ENCODE data around the gene FSTL5. TPM values are rescaled to one million over a fixed set of nuclear protein-coding genes. Genes with fewer than 3 reads are reported as not detected.

Gene FSTL5
- total RNA-seq, 1 donor from 2014 or later: not detected

DNA sequence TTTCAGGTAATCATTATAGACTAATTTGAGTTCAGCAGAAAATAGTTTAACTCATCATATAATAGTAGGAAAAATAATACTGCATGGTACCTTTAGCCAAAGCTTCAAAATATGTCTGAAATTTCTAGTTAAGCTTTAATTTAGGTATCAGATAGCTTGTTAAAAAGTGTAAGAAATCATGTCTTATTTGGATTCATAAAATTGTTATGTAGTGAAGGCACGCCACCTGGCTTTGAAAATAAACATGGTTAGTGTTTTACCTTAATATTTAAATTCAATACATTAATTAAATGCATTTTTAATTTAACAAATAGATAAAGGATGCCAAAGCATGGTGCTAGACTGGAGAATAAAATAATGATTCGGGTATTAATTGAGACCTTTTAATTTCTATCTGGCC, 211.4 kb downstream of the FSTL5 start:
- intact Hi-C loops (cut with micrococcal nuclease): no loop called here
- DNase-seq (no peak), ATAC-seq (no peak)

DNA sequence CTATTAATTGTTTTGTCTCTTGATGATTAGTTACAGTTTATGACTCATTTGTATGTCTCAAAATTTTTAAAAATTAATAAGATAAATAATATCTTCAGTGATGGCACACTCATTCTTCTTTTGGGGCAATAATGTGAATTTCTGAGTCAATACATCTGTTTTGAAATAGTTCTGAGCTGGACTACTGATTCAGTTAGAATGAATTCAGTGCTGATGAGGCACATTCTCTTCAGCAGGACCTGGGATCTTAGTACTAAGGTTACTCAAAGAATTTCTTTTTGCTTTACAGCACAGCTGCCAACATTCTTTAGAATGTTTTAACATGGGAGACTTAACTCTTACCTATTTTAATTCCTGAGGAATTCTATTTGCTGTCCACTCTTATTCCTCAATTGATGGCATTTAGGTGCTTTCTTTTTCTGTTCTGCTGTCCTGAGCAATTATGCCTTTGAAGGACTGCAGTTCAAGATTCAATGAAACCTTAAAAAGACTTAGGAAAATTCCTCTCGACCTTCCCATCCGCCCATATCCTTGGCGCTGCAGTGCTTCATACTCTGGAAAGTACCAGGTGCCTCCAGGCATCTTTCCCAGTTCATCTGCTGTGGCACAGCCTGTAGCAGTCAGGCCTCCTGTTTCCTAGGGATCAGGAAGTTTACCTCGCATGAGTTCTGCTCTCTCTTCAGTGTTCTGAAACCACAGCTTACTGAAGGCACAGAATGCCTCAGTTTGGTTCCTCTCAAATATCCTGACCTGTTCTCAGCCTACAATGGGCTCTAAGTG, 213.7 kb downstream of the FSTL5 start:
- intact Hi-C loops (cut with micrococcal nuclease): no loop called here
- ATAC-seq: no peak
- DNase-seq: no peak

DNA sequence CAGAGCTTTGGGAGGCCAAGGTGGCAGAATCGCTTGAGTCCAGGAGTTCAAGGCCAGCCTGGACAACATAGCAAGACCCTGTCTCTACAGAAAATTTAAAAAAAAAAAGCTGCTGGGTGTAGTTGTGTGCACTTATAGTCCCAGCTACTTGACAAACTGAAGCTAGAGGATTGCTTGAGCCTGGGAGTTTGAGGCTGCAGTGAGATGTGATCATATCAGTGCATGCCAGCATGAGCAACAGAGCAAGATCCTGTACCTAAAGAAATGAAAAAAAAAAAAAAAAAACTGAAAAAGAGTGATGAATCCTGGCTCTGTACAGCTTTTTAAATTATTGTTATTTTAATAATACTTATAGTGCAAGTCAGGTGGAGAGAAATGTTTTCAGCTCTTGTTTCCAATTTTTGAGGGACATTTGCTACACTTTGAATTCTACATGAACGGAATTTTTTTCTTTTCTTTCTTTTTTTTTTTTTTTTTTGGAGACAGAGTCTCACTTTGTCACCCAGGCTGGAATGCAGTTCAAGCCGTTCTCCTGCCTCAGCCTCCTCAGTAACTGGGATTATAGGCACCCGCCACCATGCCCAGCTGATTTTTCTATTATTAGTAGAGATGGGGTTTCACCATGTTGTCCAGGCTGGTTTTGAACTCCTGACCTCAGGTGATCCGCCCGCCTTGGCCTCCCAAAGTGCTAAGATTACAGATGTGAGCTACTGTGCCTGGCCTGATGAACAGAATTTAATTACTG, 215.6 kb downstream of the FSTL5 start:
- intact Hi-C loops (cut with micrococcal nuclease): no loop called here
- DNase-seq: no peak
- no peak for ATAC-seq

DNA sequence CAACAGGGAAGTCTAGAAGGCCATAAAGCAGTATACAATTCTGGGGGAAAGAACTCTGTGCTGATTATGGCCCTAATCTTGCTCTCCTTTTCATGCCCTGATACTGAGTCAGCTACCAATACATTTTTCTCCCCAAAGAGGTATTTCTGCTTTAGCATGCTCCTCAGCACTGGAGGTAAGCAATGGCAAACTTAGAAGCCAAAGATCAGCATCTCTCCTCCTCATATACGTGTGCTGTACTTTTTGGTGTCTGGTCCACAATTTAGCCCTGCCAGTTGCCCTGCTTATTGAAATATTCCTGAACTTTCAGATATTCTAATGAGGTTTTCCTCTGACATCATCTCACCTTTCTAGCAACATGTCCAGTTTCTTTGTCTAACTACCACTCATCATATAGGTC, 226.2 kb downstream of the FSTL5 start:
- intact Hi-C loops (cut with micrococcal nuclease): no loop called here
- ATAC-seq (no peak), DNase-seq (no peak)

DNA sequence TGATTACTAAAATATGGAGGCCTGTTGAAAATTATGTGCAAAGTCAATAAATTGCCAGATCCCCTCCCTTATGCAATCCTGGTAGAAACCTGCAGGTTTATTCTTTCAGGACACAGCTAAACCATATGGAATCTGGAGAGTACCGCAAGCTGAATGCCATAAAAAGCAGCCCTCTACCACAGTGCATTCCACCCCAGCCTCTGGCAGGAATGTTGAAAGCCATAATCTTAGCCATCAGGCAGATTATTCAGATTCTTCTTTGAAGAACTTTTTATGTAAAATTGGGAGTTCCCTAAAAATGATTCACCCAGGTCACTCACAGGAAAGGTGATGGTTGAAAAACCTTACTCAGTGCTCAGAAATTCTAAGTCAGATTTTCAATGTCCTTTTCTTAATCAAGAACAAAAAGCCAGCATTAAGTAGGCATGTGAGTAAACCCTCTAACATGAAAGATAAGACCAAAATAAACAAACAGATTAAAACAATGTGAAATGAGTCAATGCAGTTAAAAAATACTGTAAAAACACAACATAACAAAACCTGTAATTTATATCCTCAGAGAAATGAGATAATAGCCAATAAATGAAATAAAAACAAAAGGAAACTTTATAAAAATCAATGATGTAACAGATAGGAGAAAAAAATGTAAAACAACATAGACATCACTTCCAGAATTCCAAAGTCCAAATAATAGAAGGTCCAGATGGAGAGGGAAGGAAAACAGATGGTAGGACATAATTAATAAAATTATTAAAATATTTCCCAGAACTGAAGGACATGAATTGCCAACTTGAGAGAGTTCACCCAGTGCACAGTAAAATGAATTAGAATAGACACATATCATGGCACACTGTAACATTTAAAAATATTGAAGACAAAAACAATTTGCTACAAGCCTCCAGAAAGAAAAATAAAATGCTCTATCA, 226.9 kb downstream of the FSTL5 start:
- ATAC-seq (no peak), DNase-seq (no peak)
- intact Hi-C loops (cut with micrococcal nuclease): no loop called here

DNA sequence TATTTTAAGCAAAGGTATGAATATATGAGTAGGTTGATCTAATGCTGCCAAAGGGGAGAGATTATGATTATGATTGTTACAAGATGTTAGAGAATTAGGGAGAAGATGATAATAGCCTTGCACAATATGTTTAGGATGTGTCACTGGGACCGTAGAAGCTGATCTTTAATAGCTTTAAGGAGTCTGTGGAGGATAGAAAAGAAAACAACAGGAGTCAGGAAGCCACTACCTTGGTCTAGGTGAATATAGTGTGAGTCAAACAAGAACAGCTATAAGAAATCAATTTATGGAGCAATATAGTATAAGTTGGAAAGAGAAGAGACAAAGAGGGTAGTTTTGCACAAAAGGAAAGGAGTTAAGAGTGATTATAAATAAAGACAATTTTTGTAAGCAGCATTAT, 232.7 kb downstream of the FSTL5 start:
- no peak for ATAC-seq

DNA sequence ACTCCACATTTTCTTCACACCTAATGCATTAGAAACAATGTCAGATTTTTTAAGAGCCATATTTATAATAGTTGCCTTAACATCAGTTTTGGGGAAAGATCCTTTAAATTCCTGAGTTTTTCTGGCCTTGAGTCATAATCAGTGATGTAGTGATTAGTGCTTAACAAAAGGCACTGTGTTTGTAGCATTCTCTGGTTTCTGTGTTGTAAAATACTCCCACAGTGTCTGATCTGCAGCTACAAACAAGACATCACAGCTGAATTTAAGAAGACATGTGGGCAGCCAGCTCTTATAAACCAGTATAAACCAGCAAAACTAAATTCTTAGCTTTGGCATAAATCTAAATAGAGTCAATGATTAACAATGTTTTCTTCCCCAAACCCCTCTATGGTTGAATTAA, 233.8 kb downstream of the FSTL5 start:
- DNase-seq (no peak), ATAC-seq (no peak)
- intact Hi-C loops (cut with micrococcal nuclease): no loop called here

More for the DNA sequence above, 232.7 kb downstream of the FSTL5 start:
- DNase-seq: no peak
- intact Hi-C loops (cut with micrococcal nuclease): no loop called here

DNA sequence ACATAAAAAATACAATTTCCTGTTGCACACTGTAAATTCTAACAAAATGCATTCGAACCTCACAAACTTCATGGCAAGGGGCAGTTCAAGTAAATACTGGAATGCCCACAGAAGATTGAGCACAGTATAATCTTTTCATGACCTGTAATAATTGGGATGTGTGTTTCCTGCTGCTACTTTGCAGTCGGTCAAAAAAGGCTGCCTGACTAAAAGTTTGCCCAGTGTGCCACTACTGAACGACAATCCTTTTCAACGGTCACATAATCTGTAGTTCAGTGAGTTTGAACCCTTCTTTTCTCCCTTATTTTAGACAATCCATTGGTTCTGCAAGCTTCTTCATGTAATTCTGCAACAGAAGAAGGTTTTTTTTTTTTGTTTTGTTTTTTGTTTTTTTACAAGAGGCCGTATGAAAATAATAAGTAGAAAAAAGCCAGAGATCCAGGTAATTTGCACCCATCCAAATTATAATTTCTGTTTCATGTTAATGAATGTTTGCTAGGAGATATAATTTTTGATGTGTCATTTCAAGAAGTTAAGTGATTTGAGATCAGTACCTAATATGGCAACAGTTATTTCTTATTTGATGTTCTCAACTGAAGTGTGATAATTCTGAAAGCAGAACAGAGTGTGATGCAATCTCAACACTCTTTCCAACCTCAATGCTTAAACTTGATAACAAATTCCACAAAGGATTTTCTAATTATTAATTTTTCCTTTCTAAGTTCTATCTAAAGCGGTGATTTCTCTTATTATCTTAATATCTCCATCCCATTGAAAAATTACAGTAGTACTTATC, 237.6 kb downstream of the FSTL5 start:
- no peak for DNase-seq
- intact Hi-C loops (cut with micrococcal nuclease): no loop called here
- no peak for ATAC-seq

DNA sequence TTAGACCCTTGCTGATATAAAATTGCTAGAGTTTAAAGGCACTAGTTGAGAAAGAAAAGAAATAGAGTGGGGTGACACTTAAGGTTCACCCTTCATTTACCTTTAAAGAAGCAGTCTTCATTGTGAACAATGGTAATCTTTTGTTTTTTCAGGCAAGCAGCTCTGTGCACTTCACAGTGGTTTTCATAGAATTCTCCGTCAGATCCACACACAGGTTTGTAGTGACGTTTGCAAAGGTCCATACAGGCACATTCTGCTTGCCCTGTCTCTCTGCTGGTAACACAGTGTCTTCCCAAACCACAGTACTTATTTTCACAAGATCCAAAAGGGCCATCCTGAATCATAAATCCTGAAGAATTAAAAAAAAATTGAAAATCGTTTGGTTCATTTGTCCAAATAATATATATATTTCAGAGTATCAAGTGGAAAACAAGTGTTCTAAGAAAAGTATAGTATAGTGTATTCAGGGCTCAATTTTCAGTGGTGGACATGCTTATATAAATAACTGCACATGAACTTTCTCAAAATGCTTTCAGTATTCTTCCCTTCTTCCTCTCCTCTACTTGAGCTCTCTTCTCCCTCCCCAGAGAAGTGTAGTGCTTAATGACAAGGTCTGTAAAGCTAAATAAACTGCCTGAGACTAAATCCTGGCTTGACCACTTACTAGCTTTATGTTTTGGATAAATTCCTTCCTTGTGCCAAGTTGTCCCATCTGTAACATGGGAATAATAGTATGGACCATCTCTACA, 243.3 kb downstream of the FSTL5 start:
- DNase-seq: no peak
- ATAC-seq: no peak
- intact Hi-C loops (cut with micrococcal nuclease): no loop called here

DNA sequence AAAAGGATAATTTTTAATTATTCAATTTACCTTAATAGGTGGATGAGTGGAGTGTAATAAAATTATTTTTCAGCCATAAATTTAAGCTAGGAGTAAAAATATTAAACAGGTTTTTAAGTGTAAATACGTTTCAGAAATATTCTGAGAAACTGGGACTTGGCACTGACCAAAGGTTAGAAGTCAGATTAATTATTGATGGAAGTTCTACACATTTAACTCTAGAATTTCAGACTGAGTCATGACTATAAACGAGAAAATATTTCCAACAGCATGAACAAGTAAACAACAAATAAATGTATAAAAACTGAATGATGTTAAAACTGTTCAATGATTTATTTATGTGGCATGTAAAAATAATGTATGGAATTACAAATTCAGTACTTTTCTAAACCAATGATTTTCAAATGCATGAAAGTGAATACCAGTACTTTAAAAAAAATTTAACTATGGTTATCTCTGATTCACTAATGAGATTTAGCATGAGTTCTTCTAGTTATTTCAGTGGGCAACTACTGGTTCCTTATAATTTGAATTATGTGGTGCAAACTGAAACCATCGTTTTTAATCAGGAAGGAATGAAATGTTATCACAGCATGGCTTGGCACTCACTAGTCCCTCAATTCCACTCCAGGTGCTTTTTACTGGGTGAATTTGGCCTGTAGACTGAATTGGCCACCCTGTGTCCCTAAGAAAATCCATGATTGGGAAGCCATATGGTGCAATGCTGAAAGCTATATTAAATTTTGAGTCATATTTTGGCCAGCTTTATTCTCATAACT, 244.2 kb downstream of the FSTL5 start:
- no peak for ATAC-seq
- intact Hi-C loops (cut with micrococcal nuclease): no loop called here

DNA sequence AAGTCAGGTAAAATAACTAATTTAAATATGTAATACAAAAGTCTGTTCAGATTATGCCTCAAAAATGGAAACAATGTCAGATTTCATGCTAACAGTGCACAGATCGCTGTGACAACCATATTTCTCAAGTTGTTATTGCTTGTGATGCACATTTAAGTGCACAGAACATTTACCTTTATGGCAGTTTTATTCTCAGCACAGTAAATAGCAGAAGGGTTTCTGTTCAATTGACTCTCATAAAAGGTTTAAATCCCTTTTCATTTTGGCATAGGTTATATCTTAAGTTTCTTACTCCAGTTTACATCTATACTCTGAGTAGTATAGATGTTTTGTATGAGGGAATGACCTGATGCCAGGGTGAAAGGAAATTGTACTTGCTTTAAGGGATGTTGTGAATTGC, 247.8 kb downstream of the FSTL5 start:
- no peak for ATAC-seq
- intact Hi-C loops (cut with micrococcal nuclease): no loop called here
- no peak for DNase-seq

More for the DNA sequence above, 244.2 kb downstream of the FSTL5 start:
- no peak for DNase-seq

DNA sequence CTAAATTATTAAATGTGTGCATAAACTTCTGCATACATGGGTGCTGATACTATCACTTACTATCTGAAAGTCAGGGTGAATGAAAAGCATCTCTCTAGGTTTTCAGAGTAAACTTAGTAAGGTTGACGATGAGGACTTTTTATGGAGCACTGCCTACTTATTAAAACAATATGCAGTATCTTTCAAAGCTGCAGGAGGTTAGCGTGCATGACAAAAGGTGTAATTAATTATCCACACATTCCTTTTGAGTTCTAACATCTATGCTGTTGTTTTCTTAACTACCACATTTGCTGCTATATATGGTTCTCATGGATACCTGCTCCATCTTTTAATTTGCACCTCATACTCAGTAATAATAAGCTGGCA, 256.2 kb downstream of the FSTL5 start:
- intact Hi-C loops (cut with micrococcal nuclease): no loop called here
- ATAC-seq (no peak), DNase-seq (no peak)

DNA sequence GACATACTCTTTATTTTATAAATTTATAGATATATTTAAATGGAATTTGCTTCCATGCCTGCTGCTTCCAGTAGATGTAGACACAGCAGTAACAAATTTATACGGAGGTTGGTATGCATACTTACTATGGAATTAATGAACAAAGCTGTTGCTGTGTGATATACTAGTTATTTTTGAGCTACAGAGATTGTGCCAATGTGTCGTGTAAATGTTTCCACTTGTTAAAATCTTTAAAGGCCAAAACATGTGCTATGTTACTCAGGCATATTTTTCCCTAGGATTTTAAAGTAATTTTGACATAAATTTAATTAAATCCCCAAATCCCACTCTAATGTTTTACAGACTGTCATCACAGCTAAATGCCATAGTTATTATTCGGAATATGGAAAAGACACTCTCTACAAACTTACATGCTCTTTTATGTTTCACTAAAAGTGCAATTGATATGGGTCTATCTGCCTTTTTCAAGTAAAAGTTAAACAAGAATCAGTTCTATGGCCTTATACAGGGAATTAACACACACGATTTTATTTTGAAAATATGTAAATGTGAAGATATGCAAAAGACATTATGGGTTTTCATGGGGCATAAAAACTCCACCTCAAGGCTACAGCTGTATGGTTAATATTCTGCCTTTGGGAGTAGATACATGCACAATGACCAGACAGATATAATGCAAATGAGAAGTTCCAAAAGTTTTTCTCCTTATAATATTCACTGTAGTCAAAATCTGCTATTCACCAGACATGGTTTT, 256.8 kb downstream of the FSTL5 start:
- no peak for DNase-seq
- intact Hi-C loops (cut with micrococcal nuclease): no loop called here
- no peak for ATAC-seq

DNA sequence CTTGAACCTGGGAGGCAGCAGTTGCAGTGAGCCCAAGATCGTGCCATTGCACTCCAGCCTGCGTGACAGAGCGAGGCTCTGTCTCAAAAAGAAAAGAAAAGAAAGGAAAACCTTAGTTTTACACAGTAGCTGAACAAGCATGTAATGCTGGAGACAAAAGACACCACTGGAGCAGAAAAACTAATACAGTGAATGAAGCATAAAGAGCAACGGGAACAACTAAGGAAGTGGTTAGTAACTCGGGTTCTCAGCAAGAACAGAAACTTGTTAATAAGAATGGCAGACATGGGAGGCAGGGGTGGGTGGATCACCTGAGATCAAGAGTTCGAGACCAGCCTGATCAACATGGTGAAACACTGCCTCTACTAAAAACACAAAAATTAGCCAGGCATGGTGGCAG, 263.7 kb downstream of the FSTL5 start:
- ATAC-seq (no peak), DNase-seq (no peak)
- intact Hi-C loops (cut with micrococcal nuclease): no loop called here

DNA sequence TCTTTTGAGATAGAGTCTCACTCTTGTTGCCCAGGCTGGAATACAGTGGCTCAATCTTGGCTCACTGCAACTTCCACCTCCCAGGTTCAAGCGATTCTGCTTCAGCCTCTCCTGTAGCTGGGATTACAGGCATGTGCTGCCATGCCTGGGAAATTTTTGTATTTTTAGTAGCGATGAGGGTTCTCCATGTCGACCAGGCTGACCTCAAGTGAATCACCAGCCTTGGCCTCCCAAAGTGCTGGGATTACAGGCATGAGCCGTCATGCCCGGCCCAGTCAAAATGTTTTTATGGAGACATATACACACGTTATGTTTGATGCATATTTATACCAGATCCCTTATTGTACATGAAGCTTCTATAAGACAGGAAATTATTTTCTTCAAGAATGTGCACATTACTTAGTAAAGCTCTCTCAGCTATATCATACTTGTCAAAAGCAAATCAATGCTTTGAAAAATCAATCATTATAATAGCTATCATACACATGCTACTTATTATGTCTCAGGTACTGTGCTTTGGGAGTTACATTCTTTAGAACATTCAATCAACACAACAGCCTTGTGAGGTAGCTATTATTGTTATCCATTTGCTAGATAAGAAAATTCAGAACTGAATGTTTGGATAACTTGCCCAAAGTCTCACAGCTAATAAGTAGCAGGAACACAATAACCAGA, 269.2 kb downstream of the FSTL5 start:
- intact Hi-C loops (cut with micrococcal nuclease): no loop called here
- ATAC-seq (no peak), DNase-seq (no peak)

DNA sequence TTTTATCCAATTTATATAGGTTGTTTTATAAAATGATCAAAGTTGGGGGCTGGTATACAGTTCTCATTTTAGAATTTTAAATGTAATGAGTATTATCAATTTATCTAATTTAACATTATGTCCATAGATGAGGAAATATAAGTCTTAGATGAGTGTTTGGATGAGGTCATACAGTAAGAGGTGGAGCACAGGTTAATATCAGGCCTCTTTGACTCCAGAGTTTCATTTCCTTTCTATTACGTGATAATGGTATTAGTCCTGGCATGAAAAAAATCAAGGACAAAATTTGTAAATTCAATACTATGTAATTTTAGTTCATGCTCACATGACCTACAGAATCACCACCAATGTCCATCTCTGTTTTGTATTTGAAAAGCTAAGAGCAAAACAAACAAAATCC, 269.8 kb downstream of the FSTL5 start:
- intact Hi-C loops (cut with micrococcal nuclease): no loop called here
- DNase-seq (no peak), ATAC-seq (no peak)

Measured in left ventricle myocardium superior (tissue), 1 donor.